ENCODE results near the gene TLL2.

Gene TLL2

GRCh38 chr10:96507044-96507443, 6.7 kb downstream of the TLL2 start:
- DNase-seq (ENCODE audit: low spot score), result no peak
- TF ChIP-seq CTCF (IDR thresholded peaks at IDR 0.05), result no peak
- H3K27ac ChIP-seq, result no peak overlapping the region
- no peak overlapping the region for H3K4me3 ChIP-seq

- Histone ChIP-seq H3K4me3 (no peak overlapping the region), H3K27ac (no peak overlapping the region)
- no peak for DNase-seq (ENCODE audit: low spot score)
- no peak for TF ChIP-seq CTCF (IDR thresholded peaks at IDR 0.05)
Measured at GRCh38 chr10:96505150-96506136, 8.3 kb downstream of the TLL2 start.

- H3K27ac ChIP-seq, result no peak overlapping the region
- H3K4me3 ChIP-seq, result no peak overlapping the region
- no peak for DNase-seq (ENCODE audit: low spot score)
- TF ChIP-seq CTCF (IDR thresholded peaks at IDR 0.05), result no peak
Measured at GRCh38 chr10:96502561-96503282, 11.0 kb downstream of the TLL2 start.

- Histone ChIP-seq H3K4me3 (no peak overlapping the region), H3K27ac (no peak overlapping the region)
- no peak for TF ChIP-seq CTCF (IDR thresholded peaks at IDR 0.05)
- DNase-seq (ENCODE audit: low spot score), result no peak
Measured at GRCh38 chr10:96501985-96502384, 11.7 kb downstream of the TLL2 start.

GRCh38 chr10:96500519-96500918, 13.2 kb downstream of the TLL2 start:
- no peak for DNase-seq (ENCODE audit: low spot score)
- H3K4me3 ChIP-seq, result no peak overlapping the region
- H3K27ac ChIP-seq, result no peak overlapping the region
- no peak for TF ChIP-seq CTCF (IDR thresholded peaks at IDR 0.05)

- Histone ChIP-seq H3K4me3 (no peak overlapping the region), H3K27ac (no peak overlapping the region)
- TF ChIP-seq CTCF (IDR thresholded peaks at IDR 0.05), result no peak
- no peak for DNase-seq (ENCODE audit: low spot score)
Measured at GRCh38 chr10:96500050-96500449, 13.7 kb downstream of the TLL2 start.
